HEK293 (cell line): ENCODE results near the gene FDX2.

Experiments used
- CTCF ChIA-PET: fragments of 350-600 bp; formaldehyde crosslinking; extraction: SDS; loops from one replicate; lab custom pipeline; 2021; ENCODE audit warnings: antibody characterized with exemption; lab: Yijun Ruan, JAX
- POLR2A ChIA-PET: fragments of 300-600 bp; formaldehyde crosslinking; extraction: SDS; loops from one replicate; lab custom pipeline; 2020; ENCODE audit warnings: antibody characterized with exemption, inconsistent platforms; lab: Yijun Ruan, JAX
- H3K27ac ChIP-seq: fragments of 200-500 bp; sonication (Bioruptor generic); 2 replicates; pipeline ENCODE4 v1.5.1; 2014; ENCODE audit warnings: low read depth, low read length, control low read depth, inconsistent platforms; ENCODE audit errors: extremely low read depth
- H3K36me3 ChIP-seq, 2 experiments: fragments of 200-500 bp in 1 of 2; sonication (Bioruptor generic) in 1 of 2; 1 replicate in 1 of 2; 2 replicates in 1 of 2; pipeline ENCODE4 v1.5.1; 2014 to 2017; ENCODE audit warnings: inconsistent platforms in 2 of 2, low read length in 2 of 2; ENCODE audit not compliant: control insufficient read depth in 2 of 2, insufficient read depth in 1 of 2
- H3K4me1 ChIP-seq: fragments of 200-500 bp; sonication (Bioruptor generic); 2 replicates; pipeline ENCODE4 v1.5.1; 2014; ENCODE audit warnings: mild to moderate bottlenecking, low read length, inconsistent platforms; ENCODE audit not compliant: control insufficient read depth, insufficient read depth
- H3K4me3 ChIP-seq: 2 replicates; pipeline ENCODE4 v1.5.1; 2011; ENCODE audit warnings: low read depth, mild to moderate bottlenecking, control low read depth, low read length, moderate library complexity
- H3K9me3 ChIP-seq: fragments of 200-500 bp; sonication (Bioruptor generic); 2 replicates; pipeline ENCODE4 v1.5.1; 2014; ENCODE audit warnings: low read depth, low read length, inconsistent platforms; ENCODE audit not compliant: control insufficient read depth, insufficient read depth
- EGR2 ChIP-seq: fragments of 450-650 bp; formaldehyde crosslinking; IDR thresholded peaks from 2 replicates; pipeline ENCODE4 v1.5.1; 2016; ENCODE audit warnings: low read depth, missing biosample characterization, missing genetic modification characterization
- GLI2 ChIP-seq: fragments of 450-650 bp; formaldehyde crosslinking; IDR thresholded peaks from 2 replicates; pipeline ENCODE4; 2017; ENCODE audit warnings: missing biosample characterization, missing genetic modification characterization, low read depth, borderline replicate concordance
- IKZF3 ChIP-seq: fragments of 450-650 bp; IDR thresholded peaks from 2 replicates; pipeline ENCODE4 v1.5.0; 2018; ENCODE audit warnings: missing biosample characterization, mild to moderate bottlenecking, missing genetic modification characterization, moderate library complexity
- KLF1 ChIP-seq: fragments of 450-650 bp; formaldehyde crosslinking; IDR thresholded peaks from 2 replicates; pipeline ENCODE4 v1.5.1; 2016; ENCODE audit warnings: missing biosample characterization, missing genetic modification characterization
- KLF10 ChIP-seq: fragments of 450-650 bp; IDR thresholded peaks from 2 replicates; pipeline ENCODE4 v1.5.1; 2018; ENCODE audit warnings: missing biosample characterization, mild to moderate bottlenecking, missing genetic modification characterization
- KLF16 ChIP-seq: fragments of 450-650 bp; formaldehyde crosslinking; IDR thresholded peaks from 2 replicates; pipeline ENCODE4 v1.5.1; 2017; ENCODE audit warnings: missing biosample characterization, missing genetic modification characterization
- KLF8 ChIP-seq: fragments of 450-650 bp; formaldehyde crosslinking; IDR thresholded peaks from 2 replicates; pipeline ENCODE4 v1.5.1; 2016; ENCODE audit warnings: missing biosample characterization, missing genetic modification characterization
- MZF1 ChIP-seq: fragments of 450-650 bp; formaldehyde crosslinking; IDR thresholded peaks from 2 replicates; pipeline ENCODE4 v1.5.1; 2017; ENCODE audit warnings: missing biosample characterization, missing genetic modification characterization, borderline replicate concordance
- SP2 ChIP-seq: fragments of 450-650 bp; formaldehyde crosslinking; IDR thresholded peaks from 2 replicates; pipeline ENCODE4 v1.5.1; 2016; ENCODE audit warnings: missing biosample characterization, missing genetic modification characterization
- SP3 ChIP-seq: fragments of 450-650 bp; formaldehyde crosslinking; IDR thresholded peaks from 2 replicates; pipeline ENCODE4 v1.5.1; 2016; ENCODE audit warnings: missing biosample characterization, missing genetic modification characterization
- ZBTB8A ChIP-seq: fragments of 450-650 bp; formaldehyde crosslinking; IDR thresholded peaks from 2 replicates; pipeline ENCODE4 v1.5.1; 2016; ENCODE audit warnings: missing biosample characterization, missing genetic modification characterization
- ZFP3 ChIP-seq: fragments of 450-650 bp; formaldehyde crosslinking; IDR thresholded peaks from 2 replicates; pipeline ENCODE4 v1.5.1; 2016; ENCODE audit warnings: low read depth, missing biosample characterization, missing genetic modification characterization
- ZNF138 ChIP-seq: fragments of 450-650 bp; formaldehyde crosslinking; IDR thresholded peaks from 2 replicates; pipeline ENCODE4 v1.5.1; 2016; ENCODE audit warnings: missing biosample characterization, missing genetic modification characterization, borderline replicate concordance
- ZNF274 ChIP-seq, 2 experiments: fragments of 200-500 bp in 1 of 2; fragments of 450-650 bp in 1 of 2; sonication (Bioruptor generic) in 1 of 2; formaldehyde crosslinking in 1 of 2; IDR thresholded peaks; 2 replicates each; pipeline versions ENCODE4 v1.5.1 to v1.6.1; 2014 to 2016; ENCODE audit warnings: borderline replicate concordance in 1 of 2, inconsistent platforms in 1 of 2, low read length in 1 of 2, missing biosample characterization in 1 of 2, missing genetic modification characterization in 1 of 2
- ZNF366 ChIP-seq: fragments of 450-650 bp; formaldehyde crosslinking; conservative IDR thresholded peaks from 2 replicates; pipeline ENCODE4 v1.5.1; 2016; ENCODE audit warnings: missing biosample characterization, missing genetic modification characterization
- ZNF391 ChIP-seq: fragments of 450-650 bp; formaldehyde crosslinking; IDR thresholded peaks from 2 replicates; pipeline ENCODE4 v1.5.1; 2016; ENCODE audit warnings: low read depth, missing biosample characterization, missing genetic modification characterization, borderline replicate concordance
- ZNF571 ChIP-seq: fragments of 450-650 bp; formaldehyde crosslinking; IDR thresholded peaks from 2 replicates; pipeline ENCODE4 v1.5.0; 2017; ENCODE audit warnings: missing biosample characterization, missing genetic modification characterization
- ZNF624 ChIP-seq: fragments of 450-650 bp; formaldehyde crosslinking; IDR thresholded peaks from 2 replicates; pipeline ENCODE4 v1.5.1; 2017; ENCODE audit warnings: missing biosample characterization, missing genetic modification characterization
- ZNF658 ChIP-seq: fragments of 450-650 bp; formaldehyde crosslinking; IDR thresholded peaks from 2 replicates; pipeline ENCODE4; 2016; ENCODE audit warnings: missing biosample characterization, missing genetic modification characterization
- ZNF670 ChIP-seq: fragments of 450-650 bp; formaldehyde crosslinking; IDR thresholded peaks from 2 replicates; pipeline ENCODE4 v1.5.1; 2016; ENCODE audit warnings: missing biosample characterization, missing genetic modification characterization, low read depth
- ZNF76 ChIP-seq: fragments of 450-650 bp; formaldehyde crosslinking; IDR thresholded peaks from 2 replicates; pipeline ENCODE4; 2016; ENCODE audit warnings: low read depth, missing biosample characterization, missing genetic modification characterization, borderline replicate concordance
- ZNF791 ChIP-seq: fragments of 450-650 bp; formaldehyde crosslinking; IDR thresholded peaks from 2 replicates; pipeline ENCODE4 v1.5.1; 2016; ENCODE audit warnings: missing biosample characterization, missing genetic modification characterization
- ZNF830 ChIP-seq: fragments of 450-650 bp; IDR thresholded peaks from 2 replicates; pipeline ENCODE4 v1.5.0; 2018; ENCODE audit warnings: missing biosample characterization, missing genetic modification characterization, low read depth, mild to moderate bottlenecking, moderate library complexity
- ZSCAN30 ChIP-seq: fragments of 450-650 bp; IDR thresholded peaks from 2 replicates; pipeline ENCODE4 v1.5.1; 2018; ENCODE audit warnings: missing biosample characterization, mild to moderate bottlenecking, missing genetic modification characterization, moderate library complexity
- TF ChIP-seq, protein P1 (sequence below): fragments of 450-650 bp; formaldehyde crosslinking; IDR thresholded peaks from 2 replicates; pipeline ENCODE4 v1.5.1; 2017; ENCODE audit warnings: missing biosample characterization, missing genetic modification characterization
- TF ChIP-seq, protein P2 (sequence below): fragments of 450-650 bp; formaldehyde crosslinking; IDR thresholded peaks from 2 replicates; pipeline ENCODE4 v1.5.1; 2016; ENCODE audit warnings: missing biosample characterization, missing genetic modification characterization
- TF ChIP-seq, protein P3 (sequence below): fragments of 450-650 bp; formaldehyde crosslinking; IDR thresholded peaks from 2 replicates; pipeline ENCODE4; 2016; ENCODE audit warnings: missing biosample characterization, missing genetic modification characterization
- TF ChIP-seq, protein P4 (sequence below): fragments of 450-650 bp; IDR thresholded peaks from 2 replicates; pipeline ENCODE4 v1.5.1; 2018; ENCODE audit warnings: missing biosample characterization, mild to moderate bottlenecking, missing genetic modification characterization

Gene FDX2

DNA sequence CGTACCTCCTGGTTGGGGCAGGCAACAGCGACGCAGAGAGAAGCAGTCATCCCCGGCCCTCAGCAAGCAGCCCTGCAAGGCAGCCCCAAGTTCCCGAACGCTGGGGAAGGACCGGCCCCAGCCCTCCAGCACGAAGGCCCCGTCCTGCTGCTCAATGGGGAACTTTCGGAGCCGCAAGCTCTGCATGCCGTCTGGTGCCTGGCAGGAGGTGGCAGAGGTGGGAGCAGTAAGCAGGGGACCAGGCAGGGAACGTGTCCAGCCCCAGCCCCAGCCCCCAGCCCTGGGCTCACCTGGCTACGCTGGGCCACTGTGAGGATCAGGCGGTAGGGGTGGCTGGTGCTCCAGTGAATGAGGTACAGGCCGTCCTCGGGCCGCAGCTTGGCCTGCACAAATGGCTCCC lies 46.4 kb upstream of the FDX2 start:
- H3K9me3 ChIP-seq = no peaks in the 10 kb centered on the region
- ChIA-PET CTCF (no interaction called here), POLR2A (interaction anchor here (0.6 kb wide), 2 partner anchors 29 to 154 kb away, joined by 3 to 5 read pairs; no protein-coding TSS in a partner anchor)
- TF ChIP-seq ZNF571 = no peak
- TF ChIP-seq, protein P1, sequence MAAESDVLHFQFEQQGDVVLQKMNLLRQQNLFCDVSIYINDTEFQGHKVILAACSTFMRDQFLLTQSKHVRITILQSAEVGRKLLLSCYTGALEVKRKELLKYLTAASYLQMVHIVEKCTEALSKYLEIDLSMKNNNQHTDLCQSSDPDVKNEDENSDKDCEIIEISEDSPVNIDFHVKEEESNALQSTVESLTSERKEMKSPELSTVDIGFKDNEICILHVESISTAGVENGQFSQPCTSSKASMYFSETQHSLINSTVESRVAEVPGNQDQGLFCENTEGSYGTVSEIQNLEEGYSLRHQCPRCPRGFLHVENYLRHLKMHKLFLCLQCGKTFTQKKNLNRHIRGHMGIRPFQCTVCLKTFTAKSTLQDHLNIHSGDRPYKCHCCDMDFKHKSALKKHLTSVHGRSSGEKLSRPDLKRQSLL (tag by site-specific recombination) = no peak
- H3K4me3 ChIP-seq = no peak overlapping the region
- H3K27ac ChIP-seq = no peak overlapping the region
- H3K36me3 ChIP-seq = peaks cover 19 to 81% of the 10 kb centered on the region in 2 experiments; a peak in 2 of 3 replicates
- H3K4me1 ChIP-seq = no peaks in the 10 kb centered on the region

DNA sequence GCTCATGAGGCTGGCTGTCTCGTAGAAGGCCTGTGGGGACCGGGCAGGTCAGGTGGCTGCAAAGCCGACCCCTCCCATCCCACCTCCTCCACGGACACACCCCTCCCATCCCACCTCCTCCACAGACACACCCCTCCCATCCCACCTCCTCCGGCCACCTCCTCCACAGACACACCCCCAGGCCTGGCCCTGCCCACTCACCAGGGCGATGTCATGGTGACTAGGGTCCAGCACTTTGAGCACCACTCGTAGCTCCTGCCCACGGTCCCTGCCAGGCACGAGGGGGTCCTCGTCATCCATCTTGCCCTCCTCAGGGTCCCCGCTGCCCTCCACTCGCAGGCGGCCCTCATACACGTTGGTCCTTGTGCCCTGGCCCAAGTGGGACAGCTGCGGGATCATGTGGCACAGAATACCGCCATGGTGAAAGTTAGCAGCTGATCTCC lies 45.8 kb upstream of the FDX2 start:
- Histone ChIP-seq H3K4me3 (no peak overlapping the region), H3K36me3 (peaks cover 16 to 80% of the 10 kb centered on the region in 2 experiments; a peak in 2 of 3 replicates), H3K4me1 (no peaks in the 10 kb centered on the region), H3K9me3 (no peaks in the 10 kb centered on the region), H3K27ac (no peak overlapping the region)
- ChIA-PET POLR2A (interaction anchor here (0.6 kb wide), 1 partner anchor 28 kb away, joined by 5 read pairs; no protein-coding TSS in a partner anchor), CTCF (no interaction called here)
- TF ChIP-seq EGR2 (tag by site-specific recombination) (peak; percentile 98), ZNF830 (tag by site-specific recombination) (no peak), KLF16 (tag by site-specific recombination) (no peak), SP2 (tag by site-specific recombination) (peak; percentile 15; the same call in 1 of the 2 replicates), ZFP3 (no peak), ZNF791 (tag by site-specific recombination) (no peak), ZNF391 (no peak), ZNF670 (tag by site-specific recombination) (no peak), ZSCAN30 (tag by site-specific recombination) (no peak), ZNF624 (tag by site-specific recombination) (no peak), ZNF138 (tag by site-specific recombination) (no peak), ZNF76 (tag by site-specific recombination) (no peak), ZNF658 (tag by site-specific recombination) (no peak), GLI2 (tag by site-specific recombination) (no peak), KLF1 (tag by site-specific recombination) (peak; percentile 81; the same call in 1 of the 2 replicates), IKZF3 (tag by site-specific recombination) (no peak), ZNF274 (IDR thresholded peaks at IDR 0.05; ENCODE audit: low read length) (no peak), ZNF274 (tag by site-specific recombination; IDR thresholded peaks at IDR 0.05; ENCODE audit: borderline replicate concordance) (no peak), KLF10 (tag by site-specific recombination) (peak; percentile 82), ZNF366 (no peak), MZF1 (no peak), ZBTB8A (tag by site-specific recombination) (no peak), SP3 (tag by site-specific recombination) (peak; percentile 44; the same call in 1 of the 2 replicates), KLF8 (tag by site-specific recombination) (0 out of 2 replicates have a peak, but pooled peaks have one; percentile 16)
- TF ChIP-seq, protein P2, sequence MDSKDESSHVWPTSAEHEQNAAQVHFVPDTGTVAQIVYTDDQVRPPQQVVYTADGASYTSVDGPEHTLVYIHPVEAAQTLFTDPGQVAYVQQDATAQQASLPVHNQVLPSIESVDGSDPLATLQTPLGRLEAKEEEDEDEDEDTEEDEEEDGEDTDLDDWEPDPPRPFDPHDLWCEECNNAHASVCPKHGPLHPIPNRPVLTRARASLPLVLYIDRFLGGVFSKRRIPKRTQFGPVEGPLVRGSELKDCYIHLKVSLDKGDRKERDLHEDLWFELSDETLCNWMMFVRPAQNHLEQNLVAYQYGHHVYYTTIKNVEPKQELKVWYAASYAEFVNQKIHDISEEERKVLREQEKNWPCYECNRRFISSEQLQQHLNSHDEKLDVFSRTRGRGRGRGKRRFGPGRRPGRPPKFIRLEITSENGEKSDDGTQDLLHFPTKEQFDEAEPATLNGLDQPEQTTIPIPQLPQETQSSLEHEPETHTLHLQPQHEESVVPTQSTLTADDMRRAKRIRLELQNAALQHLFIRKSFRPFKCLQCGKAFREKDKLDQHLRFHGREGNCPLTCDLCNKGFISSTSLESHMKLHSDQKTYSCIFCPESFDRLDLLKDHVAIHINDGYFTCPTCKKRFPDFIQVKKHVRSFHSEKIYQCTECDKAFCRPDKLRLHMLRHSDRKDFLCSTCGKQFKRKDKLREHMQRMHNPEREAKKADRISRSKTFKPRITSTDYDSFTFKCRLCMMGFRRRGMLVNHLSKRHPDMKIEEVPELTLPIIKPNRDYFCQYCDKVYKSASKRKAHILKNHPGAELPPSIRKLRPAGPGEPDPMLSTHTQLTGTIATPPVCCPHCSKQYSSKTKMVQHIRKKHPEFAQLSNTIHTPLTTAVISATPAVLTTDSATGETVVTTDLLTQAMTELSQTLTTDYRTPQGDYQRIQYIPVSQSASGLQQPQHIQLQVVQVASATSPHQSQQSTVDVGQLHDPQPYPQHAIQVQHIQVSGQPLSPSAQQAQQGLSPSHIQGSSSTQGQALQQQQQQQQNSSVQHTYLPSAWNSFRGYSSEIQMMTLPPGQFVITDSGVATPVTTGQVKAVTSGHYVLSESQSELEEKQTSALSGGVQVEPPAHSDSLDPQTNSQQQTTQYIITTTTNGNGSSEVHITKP (tag by site-specific recombination) = no peak
- TF ChIP-seq, protein P3, sequence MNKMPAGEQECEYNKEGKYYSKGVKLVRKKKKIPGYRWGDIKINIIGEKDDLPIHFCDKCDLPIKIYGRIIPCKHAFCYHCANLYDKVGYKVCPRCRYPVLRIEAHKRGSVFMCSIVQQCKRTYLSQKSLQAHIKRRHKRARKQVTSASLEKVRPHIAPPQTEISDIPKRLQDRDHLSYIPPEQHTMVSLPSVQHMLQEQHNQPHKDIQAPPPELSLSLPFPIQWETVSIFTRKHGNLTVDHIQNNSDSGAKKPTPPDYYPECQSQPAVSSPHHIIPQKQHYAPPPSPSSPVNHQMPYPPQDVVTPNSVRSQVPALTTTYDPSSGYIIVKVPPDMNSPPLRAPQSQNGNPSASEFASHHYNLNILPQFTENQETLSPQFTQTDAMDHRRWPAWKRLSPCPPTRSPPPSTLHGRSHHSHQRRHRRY (tag by site-specific recombination) = no peak
- TF ChIP-seq, protein P4, sequence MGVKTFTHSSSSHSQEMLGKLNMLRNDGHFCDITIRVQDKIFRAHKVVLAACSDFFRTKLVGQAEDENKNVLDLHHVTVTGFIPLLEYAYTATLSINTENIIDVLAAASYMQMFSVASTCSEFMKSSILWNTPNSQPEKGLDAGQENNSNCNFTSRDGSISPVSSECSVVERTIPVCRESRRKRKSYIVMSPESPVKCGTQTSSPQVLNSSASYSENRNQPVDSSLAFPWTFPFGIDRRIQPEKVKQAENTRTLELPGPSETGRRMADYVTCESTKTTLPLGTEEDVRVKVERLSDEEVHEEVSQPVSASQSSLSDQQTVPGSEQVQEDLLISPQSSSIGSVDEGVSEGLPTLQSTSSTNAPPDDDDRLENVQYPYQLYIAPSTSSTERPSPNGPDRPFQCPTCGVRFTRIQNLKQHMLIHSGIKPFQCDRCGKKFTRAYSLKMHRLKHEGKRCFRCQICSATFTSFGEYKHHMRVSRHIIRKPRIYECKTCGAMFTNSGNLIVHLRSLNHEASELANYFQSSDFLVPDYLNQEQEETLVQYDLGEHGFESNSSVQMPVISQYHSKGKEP (tag by site-specific recombination) = no peak
